T1000 (cell line): Measurements from ENCODE around the gene GPR33.
"Not testable (repeated sequence)": the region's sequence is repeated elsewhere in the genome, so short reads cannot be mapped to it uniquely, and the experiment has no call there.

Source experiments
- DNase-seq: peaks from one replicate; lab custom pipeline; 2025; ENCODE audit warnings: mixed read lengths; lab: John Stamatoyannopoulos, UW

Gene GPR33

GRCh38 chr14:31487886-31488285 is at the start of gene GPR33:
TSS of gene GPR33 (minus strand) at chr14:31488039. CDS start at chr14:31483965, 4,074 bp downstream.
- no peak for DNase-seq

DNA sequence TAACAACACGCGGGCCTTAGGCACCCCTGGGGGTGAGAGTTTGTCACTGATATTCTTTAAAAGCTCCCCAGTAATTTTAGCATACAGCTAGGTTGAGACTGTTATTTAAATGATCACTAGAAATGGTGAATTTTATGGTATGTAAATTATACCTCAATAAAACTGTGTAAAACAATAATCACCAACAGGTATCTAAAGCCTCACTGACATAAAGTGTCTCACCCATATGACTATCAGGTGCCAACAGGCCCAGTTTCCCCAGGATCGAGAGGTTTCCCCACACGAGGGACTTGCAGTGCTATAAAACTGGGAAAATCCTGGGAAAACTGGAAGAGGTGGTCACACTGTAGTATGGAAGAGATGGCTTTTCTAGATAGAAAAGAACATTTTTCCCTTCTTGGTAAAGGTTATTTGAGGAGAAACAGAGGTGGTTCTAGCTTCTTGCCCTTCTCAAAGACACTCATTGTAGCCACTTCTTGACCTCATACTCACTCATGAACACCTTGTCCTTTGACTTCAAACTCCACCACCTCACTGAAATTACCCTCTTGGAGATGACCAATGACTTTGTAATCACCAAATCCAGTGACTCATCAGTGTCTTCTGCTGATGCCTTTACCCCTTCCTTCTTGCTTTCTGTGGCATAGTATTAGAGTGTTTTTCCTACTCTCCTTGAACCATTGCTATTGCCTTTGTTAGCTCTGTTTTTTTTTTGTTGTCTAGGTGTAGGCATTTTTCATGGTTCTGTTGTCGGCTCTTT is 48.5 kb upstream of the GPR33 start:
- DNase-seq, result no peak

- DNase-seq, result no peak
Observed at GRCh38 chr14:31530136-31530535, 42.3 kb upstream of the GPR33 start.

GRCh38 chr14:31529053-31529452 is 41.2 kb upstream of the GPR33 start:
- no peak for DNase-seq

- DNase-seq, result no peak
Observed at GRCh38 chr14:31527546-31527945, 39.7 kb upstream of the GPR33 start.

GRCh38 chr14:31527087-31527486 is 39.2 kb upstream of the GPR33 start:
- no peak for DNase-seq

GRCh38 chr14:31510855-31511254 is 23.0 kb upstream of the GPR33 start:
- DNase-seq, result no peak

DNA sequence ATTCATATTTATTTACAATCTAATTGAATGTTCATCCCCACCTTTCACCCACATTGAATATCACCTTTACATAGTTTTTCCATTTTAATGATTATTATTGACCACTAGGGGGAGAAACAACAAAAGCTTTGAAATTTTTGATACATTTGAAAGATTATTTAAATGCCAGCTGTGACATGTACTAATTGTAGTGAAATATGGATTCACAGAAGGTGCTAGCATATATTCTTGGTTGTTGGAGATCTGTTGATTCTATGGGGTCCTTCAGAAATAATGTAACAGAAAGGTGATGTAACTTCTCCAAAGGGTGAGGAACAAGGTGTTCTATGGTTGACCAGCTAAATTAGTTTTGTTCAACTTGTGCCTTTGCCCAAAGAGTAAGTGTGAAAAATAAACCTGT is 22.4 kb upstream of the GPR33 start:
- no peak for DNase-seq

GRCh38 chr14:31508135-31508534 is 20.3 kb upstream of the GPR33 start:
- no peak for DNase-seq

DNA sequence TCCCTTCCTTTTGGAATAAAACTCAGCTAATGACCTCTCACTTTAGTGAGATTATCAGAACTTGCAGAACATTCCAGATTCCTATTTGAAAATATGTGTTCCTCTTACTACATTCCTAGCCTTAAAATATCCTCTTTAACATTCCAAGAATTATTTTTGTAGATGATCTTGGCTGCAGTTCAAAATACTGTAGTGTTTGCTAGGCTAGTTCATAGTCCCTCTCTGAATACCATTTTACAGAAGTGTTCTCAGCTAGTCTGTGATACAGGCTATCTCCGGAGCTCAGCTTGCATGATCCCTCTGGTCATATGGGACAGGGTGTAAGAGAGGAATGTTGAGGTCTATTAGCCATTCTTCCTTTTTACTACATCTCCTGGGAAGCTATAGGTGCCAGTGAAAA is 17.6 kb upstream of the GPR33 start:
- DNase-seq, result no peak

DNA sequence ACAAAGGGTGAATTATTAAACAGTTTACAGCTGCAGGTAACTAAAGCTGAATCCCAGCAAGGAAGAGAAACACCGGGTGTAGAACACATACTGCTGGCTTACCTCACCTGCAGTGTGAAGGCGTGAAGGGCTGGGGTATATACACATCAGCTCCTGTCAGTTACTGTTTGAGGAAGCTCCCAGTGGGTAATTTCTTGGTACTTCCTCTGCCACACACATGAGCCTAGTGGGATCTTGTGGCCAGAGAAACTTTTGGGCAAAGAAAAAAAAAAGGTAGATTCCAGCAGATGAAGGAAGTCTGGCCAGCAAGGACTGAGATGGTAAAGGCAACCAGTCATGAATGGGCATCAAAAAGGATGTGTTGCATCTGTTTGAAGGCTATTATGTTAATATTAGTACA is 14.0 kb upstream of the GPR33 start:
- DNase-seq, result no peak

DNA sequence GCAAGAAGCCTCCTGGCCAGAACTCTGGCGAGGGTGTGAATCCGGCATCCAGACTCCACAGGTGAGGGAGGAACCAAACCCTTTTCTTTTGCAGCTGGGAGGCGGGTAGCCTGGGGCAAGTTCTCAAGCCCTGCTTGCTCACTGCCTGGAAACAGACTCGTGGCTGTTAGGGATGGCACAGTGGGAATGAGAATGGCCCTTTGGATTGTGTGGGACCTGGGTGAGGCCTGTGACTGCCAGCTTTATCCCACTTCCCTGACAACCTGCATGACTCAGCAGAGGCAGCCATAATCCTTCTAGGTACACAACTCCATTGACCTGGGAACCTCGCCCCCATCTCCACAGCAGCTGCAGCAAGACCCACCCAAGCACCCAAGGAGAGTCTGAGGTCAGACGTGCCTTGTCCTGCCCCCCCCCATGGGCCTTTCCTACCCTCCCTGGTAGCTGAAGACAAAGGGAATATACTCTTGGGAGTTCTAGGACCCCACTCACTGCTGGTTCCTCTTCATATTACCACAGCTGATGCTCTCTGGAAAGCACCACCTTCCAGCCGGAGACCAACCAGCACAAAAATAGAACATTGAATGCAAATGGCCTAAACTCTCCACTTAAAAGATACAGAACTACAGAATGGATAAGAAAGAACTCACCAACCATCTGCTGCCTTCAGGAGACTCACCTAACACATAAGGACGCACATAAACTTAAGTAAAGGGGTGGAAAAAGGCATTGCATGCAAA is 5.1 kb upstream of the GPR33 start:
- DNase-seq, result no peak

- DNase-seq, result no peak
Observed at GRCh38 chr14:31489691-31490090, 1.9 kb upstream of the GPR33 start.

GRCh38 chr14:31486764-31487163 is 1.1 kb downstream of the GPR33 start:
- DNase-seq, result no peak

- DNase-seq, result no peak
Observed at GRCh38 chr14:31484754-31485153, 3.1 kb downstream of the GPR33 start.

DNA sequence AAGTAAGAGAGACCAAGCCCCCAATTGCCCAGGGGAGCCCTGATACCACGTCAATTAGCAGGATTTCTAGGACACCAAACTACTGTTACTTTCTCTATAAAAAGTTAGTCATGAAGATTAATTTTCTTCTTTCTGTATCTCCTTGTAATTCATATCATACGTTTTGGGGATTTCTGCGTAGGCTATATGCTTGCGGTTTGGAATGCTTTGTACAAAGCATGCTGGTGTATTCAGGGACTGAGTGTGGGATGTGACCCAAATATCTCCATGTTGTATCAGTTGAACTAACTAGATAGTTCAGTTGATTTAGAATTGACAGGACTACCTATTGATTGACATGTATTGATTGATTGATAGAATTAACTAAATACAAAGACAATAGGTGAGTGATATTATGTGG is 7.7 kb downstream of the GPR33 start:
- no peak for DNase-seq

GRCh38 chr14:31479027-31479426 is 8.8 kb downstream of the GPR33 start:
- DNase-seq, result no peak

GRCh38 chr14:31477248-31477647 is 10.6 kb downstream of the GPR33 start:
- no peak for DNase-seq

DNA sequence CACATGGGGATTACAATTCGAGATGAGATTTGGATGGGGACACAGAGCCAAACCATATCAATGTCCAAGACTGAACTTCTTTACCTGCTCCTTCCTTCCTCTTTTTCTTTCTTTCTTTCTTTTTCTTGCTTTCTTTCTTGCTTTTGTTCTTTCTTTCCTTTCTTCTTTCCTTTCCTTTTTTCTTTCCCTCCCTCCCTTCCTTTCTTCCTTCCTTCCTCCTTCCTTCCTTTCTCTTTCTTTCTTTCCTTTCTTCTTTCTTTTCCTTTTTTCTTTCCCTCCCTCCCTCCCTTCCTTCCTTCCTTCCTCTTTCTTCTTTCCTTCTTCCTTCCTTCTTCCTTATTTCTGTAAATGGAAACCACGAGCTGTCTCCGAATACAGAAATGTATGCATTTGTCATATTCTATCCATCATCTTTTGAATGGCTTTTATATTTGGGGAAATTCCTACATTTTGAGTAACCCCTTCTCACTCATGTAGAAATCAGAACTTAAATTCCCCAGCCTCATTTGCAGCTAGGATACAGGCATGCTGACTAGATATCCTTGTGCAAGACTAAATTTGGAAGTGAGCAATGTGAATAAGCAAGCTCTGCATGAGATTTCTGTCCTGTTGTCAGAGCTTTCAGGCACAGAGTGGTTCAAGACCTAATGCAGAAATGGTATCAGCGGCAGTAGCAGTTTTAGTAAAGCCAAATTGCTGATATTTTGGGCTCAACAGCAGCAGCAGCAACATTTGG is 11.5 kb downstream of the GPR33 start:
- DNase-seq, result no peak

- no peak for DNase-seq
Observed at GRCh38 chr14:31466554-31466953, 21.3 kb downstream of the GPR33 start.

GRCh38 chr14:31465111-31465510 is 22.7 kb downstream of the GPR33 start:
- DNase-seq, result no peak

DNA sequence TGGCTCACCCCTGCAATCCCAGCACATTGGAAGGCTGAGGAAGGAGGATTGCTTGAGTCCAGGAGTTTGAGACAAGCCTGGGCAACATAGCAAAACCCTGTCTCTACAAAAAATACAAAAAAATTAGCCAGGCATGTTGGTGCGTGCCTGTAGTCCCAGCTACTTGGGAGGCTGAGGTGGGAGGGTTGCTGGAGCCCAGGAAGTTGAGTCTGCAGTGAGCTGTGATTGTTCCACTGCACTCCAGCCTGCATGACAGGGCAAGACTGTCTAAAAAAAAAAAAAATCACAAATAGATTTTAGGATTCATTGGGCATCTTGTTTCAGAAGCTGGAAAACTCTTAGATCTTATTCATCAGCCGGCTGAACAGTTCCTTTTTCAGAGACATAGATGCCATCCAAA is 25.4 kb downstream of the GPR33 start:
- not testable (repeated sequence) for DNase-seq

DNA sequence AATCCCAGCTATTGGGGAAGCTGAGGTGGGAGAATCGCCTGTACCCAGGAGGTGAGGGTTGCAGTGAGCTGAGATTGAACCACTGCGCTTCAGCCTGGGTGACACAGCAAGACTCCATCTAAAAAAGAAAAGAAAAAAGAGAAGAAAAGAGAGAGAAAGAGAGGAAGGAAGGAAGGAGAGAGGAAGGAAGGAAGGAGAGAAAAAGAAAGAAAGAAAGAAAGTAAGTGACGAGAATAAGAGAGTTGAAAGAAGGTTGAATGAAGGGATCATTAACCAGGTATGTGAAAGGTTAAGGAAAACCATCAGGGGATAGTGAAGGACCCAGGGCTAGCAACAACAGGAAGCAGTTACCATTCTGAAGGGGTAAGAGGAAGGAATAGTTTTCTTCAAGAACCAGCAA is 26.3 kb downstream of the GPR33 start:
- DNase-seq, result no peak
